Ovary (tissue), 9 donors: ENCODE data around the gene DSCAM. TPM values are rescaled to one million over a fixed set of nuclear protein-coding genes. Genes with fewer than 3 reads are reported as not detected.

Experiments
- DNase-seq, 5 donors: peaks; one replicate each; pipeline ENCODE4 v3.0.0-alpha.2; 2019 to 2020
- H3K27ac ChIP-seq, 2 donors: fragments of 200-600 bp; one replicate each; pipeline versions ENCODE4 v1.5.1 to v1.8.0; 2019 to 2022
- H3K27me3 ChIP-seq: fragments of 200-600 bp; one replicate; pipeline ENCODE4 v1.8.0; 2022
- H3K36me3 ChIP-seq: fragments of 200-600 bp; sonication (generic); one replicate; pipeline ENCODE4 v1.5.1; 2019
- H3K4me1 ChIP-seq: one replicate; pipeline ENCODE4 v1.8.1; 2013; ENCODE audit warnings: mild to moderate bottlenecking, moderate library complexity; ENCODE audit not compliant: insufficient read depth
- H3K4me3 ChIP-seq: fragments of 200-600 bp; sonication (generic); one replicate; pipeline ENCODE4 v1.5.1; 2017
- H3K9me3 ChIP-seq, 2 donors: fragments of 200-600 bp in 1 of 2; sonication (generic) in 1 of 2; one replicate each; pipeline versions ENCODE4 v1.5.1 to v1.8.1; 2013 to 2019; ENCODE audit warnings: mild to moderate bottlenecking in 1 of 2, moderate library complexity in 1 of 2
- EP300 ChIP-seq: sonication (generic); formaldehyde crosslinking; IDR thresholded peaks from one replicate; pipeline ENCODE4 v1.6.1; 2017; ENCODE audit warnings: antibody characterized with exemption
- POLR2A ChIP-seq: fragments of 450-650 bp; IDR thresholded peaks from one replicate; pipeline ENCODE4 v1.6.1; 2017; ENCODE audit warnings: antibody characterized with exemption, mild to moderate bottlenecking, moderate library complexity
- WGBS, 3 donors: extraction: QIAGEN DNeasy Blood & Tissue Kit in 1 of 3; methylation state at CpG; one replicate each; pipeline versions ENCODE4 v1.1.5 to v1.1.7; 2013 to 2017; 5-methylcytosine and 5-hydroxymethylcytosine counted together
- intact Hi-C, 4 donors: fragments of 100-400 bp; cut with DNase I; formaldehyde crosslinking; loops; one replicate each; pipeline versions ENCODE4 v1.11.0 to v1.15.1; 2022 to 2023
- polyA plus RNA-seq, 2 donors: library from polyadenylated mRNA; stranded (reverse); fragments of 200-250 nt in 1 of 2; fragments of 350-450 nt in 1 of 2; fragmentation: Illumina TruSeq in 1 of 2; extraction: RNeasy Lipid Tissue Mini Kit (QIAGEN cat#74804) in 1 of 2; gene quantifications; one replicate each; pipeline ENCODE4 v1.2.3, GENCODE V29; 2013 to 2014
- total RNA-seq, 7 donors: library from RNA; depleted of rRNA in 2 of 7; stranded (reverse); fragments of >200 nt in 2 of 7; fragmentation: NEBNext Ultra II Directional in 3 of 7; extraction: Animal tissue kit (Norgen Biotek cat#: 25700) in 3 of 7; gene quantifications; one replicate each; pipeline versions ENCODE4 v1.1.0 to v1.2.4, GENCODE V29; 2016 to 2023
- TF ChIP-seq, protein P1 (sequence below), 3 donors: fragments of 450-650 bp in 2 of 3; fragments of 200-600 bp in 1 of 3; IDR thresholded peaks; one replicate each; pipeline versions ENCODE4 v1.5.1 to v1.8.0; 2016 to 2022; ENCODE audit warnings: antibody characterized with exemption in 3 of 3, mild to moderate bottlenecking in 1 of 3
- donor health status: DM: no; HTN: no; CAD: no; lungs with moderate emphysema.
- donor health status: DM: no; HTN: no; CAD: no.
- donor health status: Bipolar disorder and iron deficiency.
- donor health status: DM: yes; HTN: yes; CAD: no.
- donor health status: DM: no; HTN: no; CAD: no.
- donor health status: DM: yes; HTN: yes; CAD: no.

The DSCAM gene
- total and polyA plus RNA-seq, 9 donors, result under 0.01 to 0.12 (median 0.04) TPM; not detected in 5

DNA sequence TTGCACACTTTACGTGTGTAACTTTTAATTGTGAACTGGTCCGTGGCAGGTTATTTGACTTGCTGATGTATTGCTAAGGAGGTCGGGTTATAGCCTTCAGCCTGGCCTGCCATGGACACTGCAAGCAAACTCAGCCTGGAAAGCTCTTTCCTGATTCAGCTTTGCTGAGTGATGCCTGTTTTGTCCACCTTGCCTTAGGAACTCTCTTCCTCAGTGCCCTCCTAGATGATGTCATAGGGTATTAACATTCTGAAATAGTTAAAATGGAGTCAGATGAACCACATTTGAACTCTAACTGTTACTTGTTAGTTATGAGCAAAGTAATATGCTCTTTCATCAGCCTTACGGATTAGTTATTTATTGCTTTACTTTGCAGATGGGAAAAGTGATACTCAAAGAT lies 533.7 kb downstream of the DSCAM start:
- no peaks in the 10 kb centered on the region for H3K36me3 ChIP-seq
- WGBS, 3 donors, result 80 to 83% (median 82%) methylated on average over 4 of the region's 4 CpGs
- TF ChIP-seq EP300 (no peak), POLR2A (no peak)
- TF ChIP-seq, protein P1, sequence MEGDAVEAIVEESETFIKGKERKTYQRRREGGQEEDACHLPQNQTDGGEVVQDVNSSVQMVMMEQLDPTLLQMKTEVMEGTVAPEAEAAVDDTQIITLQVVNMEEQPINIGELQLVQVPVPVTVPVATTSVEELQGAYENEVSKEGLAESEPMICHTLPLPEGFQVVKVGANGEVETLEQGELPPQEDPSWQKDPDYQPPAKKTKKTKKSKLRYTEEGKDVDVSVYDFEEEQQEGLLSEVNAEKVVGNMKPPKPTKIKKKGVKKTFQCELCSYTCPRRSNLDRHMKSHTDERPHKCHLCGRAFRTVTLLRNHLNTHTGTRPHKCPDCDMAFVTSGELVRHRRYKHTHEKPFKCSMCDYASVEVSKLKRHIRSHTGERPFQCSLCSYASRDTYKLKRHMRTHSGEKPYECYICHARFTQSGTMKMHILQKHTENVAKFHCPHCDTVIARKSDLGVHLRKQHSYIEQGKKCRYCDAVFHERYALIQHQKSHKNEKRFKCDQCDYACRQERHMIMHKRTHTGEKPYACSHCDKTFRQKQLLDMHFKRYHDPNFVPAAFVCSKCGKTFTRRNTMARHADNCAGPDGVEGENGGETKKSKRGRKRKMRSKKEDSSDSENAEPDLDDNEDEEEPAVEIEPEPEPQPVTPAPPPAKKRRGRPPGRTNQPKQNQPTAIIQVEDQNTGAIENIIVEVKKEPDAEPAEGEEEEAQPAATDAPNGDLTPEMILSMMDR (IDR thresholded peaks at IDR 0.05), result no peak
- intact Hi-C loops, result no loop called here
- no peaks in the 10 kb centered on the region for H3K4me1 ChIP-seq
- no peaks in the 10 kb centered on the region for H3K9me3 ChIP-seq
- DNase-seq, result no peak
- no peak overlapping the region for H3K4me3 ChIP-seq
- no peak overlapping the region for H3K27ac ChIP-seq
- H3K27me3 ChIP-seq, result no peaks in the 10 kb centered on the region

DNA sequence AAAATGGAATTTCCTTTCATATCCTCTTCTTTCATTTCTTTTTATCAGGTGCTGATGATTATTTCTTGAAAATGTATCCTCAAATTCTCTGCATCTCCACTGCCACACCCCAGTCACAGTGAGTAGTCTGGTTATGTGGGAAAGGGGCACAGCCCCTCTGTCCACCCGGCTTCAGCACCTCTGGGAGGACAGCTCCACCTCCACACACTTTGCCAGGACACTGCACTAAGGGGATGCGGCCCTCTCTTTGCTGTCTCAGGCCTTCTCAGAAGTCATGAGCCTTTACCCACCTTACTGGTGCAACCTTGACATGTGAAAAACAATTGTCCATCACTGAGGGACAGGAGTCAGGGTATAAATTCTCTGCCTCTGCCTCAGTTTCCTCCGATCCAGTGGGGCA lies 546.7 kb downstream of the DSCAM start:
- no peaks in the 10 kb centered on the region for H3K27me3 ChIP-seq
- H3K9me3 ChIP-seq, result no peaks in the 10 kb centered on the region
- no peaks in the 10 kb centered on the region for H3K4me1 ChIP-seq
- TF ChIP-seq EP300 (no peak), POLR2A (no peak)
- TF ChIP-seq, protein P1 (IDR thresholded peaks at IDR 0.05), result no peak
- no peak overlapping the region for H3K27ac ChIP-seq
- H3K36me3 ChIP-seq, result no peaks in the 10 kb centered on the region
- 46 to 50% (median 49%) methylated on average over 3 of the region's 3 CpGs for WGBS, 3 donors
- intact Hi-C loops, result no loop called here
- no peak for DNase-seq
- H3K4me3 ChIP-seq, result no peak overlapping the region

DNA sequence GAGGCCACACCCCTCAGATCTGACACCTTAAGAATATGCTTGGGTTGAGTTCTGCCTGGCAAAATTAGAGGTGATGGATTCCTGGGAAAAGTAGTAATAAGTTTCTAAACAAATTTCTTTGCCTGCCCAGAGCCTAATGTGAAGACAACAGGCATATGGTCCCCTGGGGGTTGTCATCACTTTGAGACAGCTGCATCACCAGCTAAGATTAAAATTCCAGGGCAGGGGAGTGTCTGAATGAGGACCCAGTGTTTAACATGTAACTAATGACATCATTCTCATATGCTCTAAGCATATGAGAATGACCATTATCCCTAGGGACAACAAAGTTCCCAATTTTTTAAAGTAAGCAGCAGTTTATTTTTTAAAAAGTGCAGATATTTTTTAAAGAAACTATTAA lies 547.5 kb downstream of the DSCAM start:
- no peak overlapping the region for H3K27ac ChIP-seq
- intact Hi-C loops, result no loop called here
- no peak overlapping the region for H3K4me3 ChIP-seq
- TF ChIP-seq EP300 (no peak), POLR2A (no peak)
- TF ChIP-seq, protein P1 (IDR thresholded peaks at IDR 0.05), result no peak
- H3K9me3 ChIP-seq, result no peaks in the 10 kb centered on the region
- H3K36me3 ChIP-seq, result no peaks in the 10 kb centered on the region
- H3K27me3 ChIP-seq, result no peaks in the 10 kb centered on the region
- H3K4me1 ChIP-seq, result no peaks in the 10 kb centered on the region
- no peak for DNase-seq

DNA sequence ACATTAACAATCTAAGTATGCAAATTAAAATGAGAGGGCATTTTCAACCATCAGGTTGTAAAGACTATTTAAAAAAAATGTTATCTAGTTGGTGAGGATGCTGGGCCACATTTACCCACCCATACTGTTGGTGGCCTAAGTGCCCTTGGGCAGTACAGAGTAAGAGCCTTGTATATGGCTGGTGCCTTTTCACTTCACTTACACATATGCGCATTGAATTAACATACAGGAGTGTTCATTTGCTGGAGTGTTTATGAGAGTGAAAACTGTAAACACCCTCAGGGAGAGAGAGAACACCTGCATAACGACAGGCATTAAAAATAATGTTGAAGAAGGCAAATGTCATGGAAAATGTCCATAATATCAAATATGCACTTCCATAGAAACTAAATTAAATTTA lies 552.6 kb downstream of the DSCAM start:
- no peaks in the 10 kb centered on the region for H3K9me3 ChIP-seq
- no peak for TF ChIP-seq EP300
- TF ChIP-seq, protein P1 (IDR thresholded peaks at IDR 0.05), result no peak
- TF ChIP-seq POLR2A, result no peak
- no peaks in the 10 kb centered on the region for H3K27me3 ChIP-seq
- intact Hi-C loops, result no loop called here
- H3K27ac ChIP-seq, result no peak overlapping the region
- 61 to 76% (median 64%) methylated on average over 2 of the region's 2 CpGs for WGBS, 3 donors
- no peaks in the 10 kb centered on the region for H3K4me1 ChIP-seq
- no peak for DNase-seq
- no peaks in the 10 kb centered on the region for H3K36me3 ChIP-seq
- H3K4me3 ChIP-seq, result no peak overlapping the region

DNA sequence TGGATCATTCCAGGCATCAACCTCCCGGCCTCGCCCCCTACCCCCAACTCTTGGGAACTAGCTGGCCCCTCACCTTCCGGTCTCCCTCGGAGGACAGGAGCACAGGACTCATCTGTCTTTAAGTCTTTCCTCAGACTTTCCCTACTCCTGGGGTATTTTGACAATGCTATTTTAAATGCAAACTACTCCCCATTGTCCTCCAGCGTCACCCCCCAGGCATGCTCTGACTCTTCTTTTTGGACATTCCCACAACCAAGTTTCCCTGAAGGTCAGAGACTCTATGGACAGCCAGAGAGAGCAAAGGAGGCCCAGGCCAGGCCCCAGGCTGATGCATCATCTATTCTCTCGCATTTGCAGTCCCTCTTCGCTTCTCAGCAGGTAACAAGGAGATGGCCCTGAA lies 555.4 kb downstream of the DSCAM start:
- Histone ChIP-seq H3K4me1 (no peaks in the 10 kb centered on the region), H3K36me3 (no peaks in the 10 kb centered on the region), H3K4me3 (no peak overlapping the region), H3K27me3 (no peaks in the 10 kb centered on the region), H3K27ac (no peak overlapping the region), H3K9me3 (no peaks in the 10 kb centered on the region)
- DNase-seq, result no peak
- WGBS, 3 donors, result 74 to 84% (median 83%) methylated on average over 7 of the region's 7 CpGs
- intact Hi-C loops, result no loop called here
- TF ChIP-seq EP300 (no peak), POLR2A (no peak)
- TF ChIP-seq, protein P1 (IDR thresholded peaks at IDR 0.05), result no peak
